Suprapubic skin (tissue), 4 donors: ENCODE measurements around the gene FAHD2A.

Source experiments
- CTCF ChIP-seq, 2 donors: fragments of 200-600 bp in 1 of 2; fragments of 450-650 bp in 1 of 2; sonication (generic) in 1 of 2; IDR thresholded peaks; one replicate each; pipeline ENCODE4 v1.5.1; 2016 to 2019; ENCODE audit warnings: antibody characterized with exemption in 2 of 2, mild to moderate bottlenecking in 1 of 2, moderate library complexity in 1 of 2
- POLR2A ChIP-seq, 2 donors: fragments of 450-650 bp; IDR thresholded peaks; one replicate each; pipeline ENCODE4 v1.6.1; 2017; ENCODE audit warnings: antibody characterized with exemption in 2 of 2, mild to moderate bottlenecking in 2 of 2, moderate library complexity in 2 of 2
- POLR2AphosphoS5 ChIP-seq, 3 donors: sonication (generic); formaldehyde crosslinking; IDR thresholded peaks; one replicate each; pipeline ENCODE4 v1.6.1; 2017; ENCODE audit warnings: antibody characterized with exemption in 3 of 3

GRCh38 chr2:95372845-95373244 is 29.7 kb upstream of the FAHD2A start:
- no peak for TF ChIP-seq POLR2A (IDR thresholded peaks at IDR 0.05)
- no peak for TF ChIP-seq CTCF (IDR thresholded peaks at IDR 0.05)
- no peak for TF ChIP-seq POLR2AphosphoS5 (IDR thresholded peaks at IDR 0.05)
